Loucy (cell line): Measurements from ENCODE around the gene C2orf92.

Experiments used
- EZH2phosphoT487 ChIP-seq: fragments of 200-600 bp; IDR thresholded peaks from 2 replicates; pipeline ENCODE4 v1.6.1; 2018; ENCODE audit warnings: antibody characterized with exemption, mild to moderate bottlenecking, moderate library complexity, borderline replicate concordance
- TF ChIP-seq, protein P1 (sequence below): fragments of 200-600 bp; sonication (generic); conservative IDR thresholded peaks from 2 replicates; pipeline ENCODE4 v1.5.1; 2014; ENCODE audit warnings: mild to moderate bottlenecking, antibody characterized with exemption, low read length

DNA sequence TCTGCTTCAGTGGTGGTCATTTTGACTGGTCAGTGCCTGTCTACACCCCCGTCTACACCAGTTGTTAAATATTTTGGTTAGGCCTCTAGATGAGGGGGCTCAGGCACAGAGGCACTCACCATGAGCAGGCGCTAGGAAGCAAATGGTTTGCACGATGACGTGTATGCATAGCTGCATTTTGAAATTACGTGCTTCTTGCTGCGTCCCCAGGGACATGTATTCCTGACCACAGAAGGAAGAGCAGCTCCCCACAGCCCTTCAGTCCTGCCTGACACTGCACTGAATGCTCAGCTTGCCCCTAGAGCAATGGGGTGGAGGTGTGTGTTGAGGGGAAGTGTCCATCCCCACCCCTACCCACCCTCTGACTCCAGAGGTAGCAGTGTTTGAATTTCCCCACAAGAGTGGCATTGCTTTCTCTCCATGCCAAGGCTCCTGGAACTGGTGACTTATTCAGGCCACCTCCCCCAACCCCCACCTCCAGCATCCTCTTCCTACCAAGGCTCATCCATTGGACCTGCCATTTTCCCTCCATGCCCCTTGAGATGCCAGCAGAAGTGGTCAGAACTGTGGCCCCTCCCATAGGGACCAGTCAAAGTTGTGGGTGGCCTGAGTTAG lies 32.4 kb downstream of the C2orf92 start:
- TF ChIP-seq, protein P1, sequence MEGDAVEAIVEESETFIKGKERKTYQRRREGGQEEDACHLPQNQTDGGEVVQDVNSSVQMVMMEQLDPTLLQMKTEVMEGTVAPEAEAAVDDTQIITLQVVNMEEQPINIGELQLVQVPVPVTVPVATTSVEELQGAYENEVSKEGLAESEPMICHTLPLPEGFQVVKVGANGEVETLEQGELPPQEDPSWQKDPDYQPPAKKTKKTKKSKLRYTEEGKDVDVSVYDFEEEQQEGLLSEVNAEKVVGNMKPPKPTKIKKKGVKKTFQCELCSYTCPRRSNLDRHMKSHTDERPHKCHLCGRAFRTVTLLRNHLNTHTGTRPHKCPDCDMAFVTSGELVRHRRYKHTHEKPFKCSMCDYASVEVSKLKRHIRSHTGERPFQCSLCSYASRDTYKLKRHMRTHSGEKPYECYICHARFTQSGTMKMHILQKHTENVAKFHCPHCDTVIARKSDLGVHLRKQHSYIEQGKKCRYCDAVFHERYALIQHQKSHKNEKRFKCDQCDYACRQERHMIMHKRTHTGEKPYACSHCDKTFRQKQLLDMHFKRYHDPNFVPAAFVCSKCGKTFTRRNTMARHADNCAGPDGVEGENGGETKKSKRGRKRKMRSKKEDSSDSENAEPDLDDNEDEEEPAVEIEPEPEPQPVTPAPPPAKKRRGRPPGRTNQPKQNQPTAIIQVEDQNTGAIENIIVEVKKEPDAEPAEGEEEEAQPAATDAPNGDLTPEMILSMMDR, result no peak
- no peak for TF ChIP-seq EZH2phosphoT487
